ENCODE data around the gene C11orf86.
"Not testable (repeated sequence)": the region's sequence is repeated elsewhere in the genome, so short reads cannot be mapped to it uniquely, and the experiment has no call there.

Gene C11orf86

GRCh38 chr11:66958232-66958955 is 16.7 kb upstream of the C11orf86 start, which contains the start of gene PC:
TSS of gene PC (minus strand) at chr11:66958383. CDS start at chr11:66872159, 86,224 bp downstream.
- peak within 1 kb of the TSS; percentile 84 for H3K4me3 Mint-ChIP-seq
- no peaks in the 10 kb centered on the region for H3K36me3 Mint-ChIP-seq
- peaks cover 20% of the 10 kb centered on the region for H3K4me1 Mint-ChIP-seq
- H3K27ac Mint-ChIP-seq = peak within 1 kb of the TSS; percentile 63
- peaks cover 6% of the 10 kb centered on the region for H3K9me3 Mint-ChIP-seq
- ATAC-seq = peak; percentile 99
- H3K27me3 Mint-ChIP-seq = peaks cover 9% of the 10 kb centered on the region

GRCh38 chr11:66958956-66959274 is 16.2 kb upstream of the C11orf86 start:
- peak overlapping the region; percentile 84 for H3K4me3 Mint-ChIP-seq
- H3K27me3 Mint-ChIP-seq = peaks cover 9% of the 10 kb centered on the region
- H3K9me3 Mint-ChIP-seq = peaks cover 6% of the 10 kb centered on the region
- peaks cover 20% of the 10 kb centered on the region for H3K4me1 Mint-ChIP-seq
- H3K27ac Mint-ChIP-seq = peak overlapping the region; percentile 63
- no peaks in the 10 kb centered on the region for H3K36me3 Mint-ChIP-seq
- no peak for ATAC-seq

- not testable (repeated sequence) for H3K9me3 Mint-ChIP-seq, ATAC-seq, H3K36me3 Mint-ChIP-seq, H3K4me3 Mint-ChIP-seq, H3K27ac Mint-ChIP-seq
- Mint-ChIP-seq H3K27me3 (peaks cover 31% of the 10 kb centered on the region), H3K4me1 (peaks cover 18% of the 10 kb centered on the region)
Measured at GRCh38 chr11:66961691-66962213, 13.4 kb upstream of the C11orf86 start.

- peaks cover 6% of the 10 kb centered on the region for H3K9me3 Mint-ChIP-seq
- ATAC-seq = no peak
- no peak overlapping the region for H3K27ac Mint-ChIP-seq
- H3K4me1 Mint-ChIP-seq = peaks cover 13% of the 10 kb centered on the region
- no peaks in the 10 kb centered on the region for H3K36me3 Mint-ChIP-seq
- H3K27me3 Mint-ChIP-seq = peaks cover 31% of the 10 kb centered on the region
- no peak overlapping the region for H3K4me3 Mint-ChIP-seq
Measured at GRCh38 chr11:66962247-66962646, 12.9 kb upstream of the C11orf86 start.

GRCh38 chr11:66962801-66963200 is 12.3 kb upstream of the C11orf86 start:
- ATAC-seq = no peak
- Mint-ChIP-seq H3K9me3 (peaks cover 6% of the 10 kb centered on the region), H3K27ac (no peak overlapping the region), H3K27me3 (peaks cover 31% of the 10 kb centered on the region), H3K36me3 (no peaks in the 10 kb centered on the region), H3K4me1 (peaks cover 10% of the 10 kb centered on the region), H3K4me3 (no peak overlapping the region)

- Mint-ChIP-seq H3K27me3 (peaks cover 31% of the 10 kb centered on the region), H3K4me3 (no peak overlapping the region), H3K4me1 (no peaks in the 10 kb centered on the region)
Measured at GRCh38 chr11:66964495-66964894, 10.6 kb upstream of the C11orf86 start.

GRCh38 chr11:66966351-66966750 is 8.8 kb upstream of the C11orf86 start:
- Mint-ChIP-seq H3K27ac (no peak overlapping the region), H3K4me1 (no peaks in the 10 kb centered on the region), H3K36me3 (peaks cover 4% of the 10 kb centered on the region), H3K4me3 (no peak overlapping the region), H3K27me3 (peaks cover 44% of the 10 kb centered on the region), H3K9me3 (peaks cover 4% of the 10 kb centered on the region)
- ATAC-seq = no peak

More at GRCh38 chr11:66964495-66964894, 10.6 kb upstream of the C11orf86 start:
- Mint-ChIP-seq H3K9me3 (no peaks in the 10 kb centered on the region), H3K27ac (no peak overlapping the region), H3K36me3 (no peaks in the 10 kb centered on the region)
- no peak for ATAC-seq

- Mint-ChIP-seq H3K27ac (no peak overlapping the region), H3K36me3 (peaks cover 4% of the 10 kb centered on the region), H3K4me3 (no peak overlapping the region), H3K9me3 (peaks cover 4% of the 10 kb centered on the region), H3K4me1 (no peaks in the 10 kb centered on the region), H3K27me3 (peaks cover 52% of the 10 kb centered on the region)
- no peak for ATAC-seq
Measured at GRCh38 chr11:66967670-66968425, 7.3 kb upstream of the C11orf86 start.

- no peak for ATAC-seq
- H3K4me3 Mint-ChIP-seq = no peak overlapping the region
- no peaks in the 10 kb centered on the region for H3K4me1 Mint-ChIP-seq
- peaks cover 56% of the 10 kb centered on the region for H3K27me3 Mint-ChIP-seq
- H3K9me3 Mint-ChIP-seq = peaks cover 4% of the 10 kb centered on the region
- no peak overlapping the region for H3K27ac Mint-ChIP-seq
- peaks cover 4% of the 10 kb centered on the region for H3K36me3 Mint-ChIP-seq
Measured at GRCh38 chr11:66969584-66970225, 5.4 kb upstream of the C11orf86 start.

- Mint-ChIP-seq H3K27me3 (peaks cover 56% of the 10 kb centered on the region), H3K27ac (no peak overlapping the region), H3K36me3 (peaks cover 4% of the 10 kb centered on the region), H3K4me1 (no peaks in the 10 kb centered on the region), H3K9me3 (peaks cover 4% of the 10 kb centered on the region), H3K4me3 (no peak overlapping the region)
- no peak for ATAC-seq
Measured at GRCh38 chr11:66970371-66970806, 4.7 kb upstream of the C11orf86 start.

- ATAC-seq = no peak
- H3K9me3 Mint-ChIP-seq = peaks cover 4% of the 10 kb centered on the region
- H3K27me3 Mint-ChIP-seq = peaks cover 56% of the 10 kb centered on the region
- H3K4me3 Mint-ChIP-seq = no peak overlapping the region
- H3K27ac Mint-ChIP-seq = no peak overlapping the region
- H3K4me1 Mint-ChIP-seq = no peaks in the 10 kb centered on the region
- peaks cover 4% of the 10 kb centered on the region for H3K36me3 Mint-ChIP-seq
Measured at GRCh38 chr11:66970807-66971442, 4.2 kb upstream of the C11orf86 start.

GRCh38 chr11:66971488-66971887 is 3.6 kb upstream of the C11orf86 start:
- no peaks in the 10 kb centered on the region for H3K4me1 Mint-ChIP-seq
- no peak overlapping the region for H3K27ac Mint-ChIP-seq
- H3K27me3 Mint-ChIP-seq = peaks cover 56% of the 10 kb centered on the region
- peaks cover 4% of the 10 kb centered on the region for H3K9me3 Mint-ChIP-seq
- ATAC-seq = no peak
- peaks cover 4% of the 10 kb centered on the region for H3K36me3 Mint-ChIP-seq
- no peak overlapping the region for H3K4me3 Mint-ChIP-seq

- Mint-ChIP-seq H3K27me3 (peaks cover 50% of the 10 kb centered on the region), H3K27ac (no peak overlapping the region), H3K36me3 (peaks cover 4% of the 10 kb centered on the region), H3K4me3 (no peak overlapping the region), H3K9me3 (peaks cover 4% of the 10 kb centered on the region), H3K4me1 (no peaks in the 10 kb centered on the region)
- ATAC-seq = no peak
Measured at GRCh38 chr11:66973956-66974580, 1.0 kb upstream of the C11orf86 start.

- Mint-ChIP-seq H3K36me3 (peaks cover 4% of the 10 kb centered on the region), H3K27me3 (peaks cover 55% of the 10 kb centered on the region), H3K9me3 (peaks cover 6% of the 10 kb centered on the region), H3K4me1 (no peaks in the 10 kb centered on the region), H3K27ac (no peak overlapping the region), H3K4me3 (no peak overlapping the region)
- ATAC-seq = no peak
Measured at GRCh38 chr11:66975405-66976027, 412 bp downstream of the C11orf86 start.

All from stimulated activated memory B cell treated with anti-CD40 and anti-IgM and Interleukin-4, amounts not matched to agents 10 μg/mL and 1 μg/mL and 100 μg/mL, for 72 hours (primary cell).